ENCODE results near the gene ATP11B.

Gene ATP11B

GRCh38 chr3:182886497-182886896 is 93.2 kb downstream of the ATP11B start:
- TF ChIP-seq YY1 (IDR thresholded peaks at IDR 0.05; ENCODE audit: low read depth) (no peak), REST (IDR thresholded peaks at IDR 0.05; ENCODE audit: low read depth) (no peak), FOXM1 (IDR thresholded peaks at IDR 0.05; ENCODE audit: borderline replicate concordance, low read depth) (no peak), EP300 (IDR thresholded peaks at IDR 0.05; ENCODE audit: borderline replicate concordance) (no peak), TEAD4 (IDR thresholded peaks at IDR 0.05) (no peak), ZBTB7A (IDR thresholded peaks at IDR 0.05; ENCODE audit: low read depth) (no peak), NFIC (IDR thresholded peaks at IDR 0.05) (no peak), CREB1 (IDR thresholded peaks at IDR 0.05; ENCODE audit: low read depth) (no peak), CEBPB (IDR thresholded peaks at IDR 0.05) (no peak), USF1 (IDR thresholded peaks at IDR 0.05) (no peak), RAD21 (IDR thresholded peaks at IDR 0.05; ENCODE audit: low read depth) (no peak), TCF12 (IDR thresholded peaks at IDR 0.05; ENCODE audit: low read depth) (no peak), MAX (IDR thresholded peaks at IDR 0.05) (no peak), EGR1 (IDR thresholded peaks at IDR 0.05) (no peak), TAF1 (IDR thresholded peaks at IDR 0.05; ENCODE audit: low read depth) (no peak)

- TF ChIP-seq RAD21 (IDR thresholded peaks at IDR 0.05; ENCODE audit: low read depth) = no peak
- no peak for TF ChIP-seq EP300 (IDR thresholded peaks at IDR 0.05; ENCODE audit: borderline replicate concordance)
- no peak for TF ChIP-seq ZBTB7A (IDR thresholded peaks at IDR 0.05; ENCODE audit: low read depth)
- TF ChIP-seq MAX (IDR thresholded peaks at IDR 0.05) = no peak
- TF ChIP-seq TAF1 (IDR thresholded peaks at IDR 0.05; ENCODE audit: low read depth) = no peak
- no peak for TF ChIP-seq CREB1 (IDR thresholded peaks at IDR 0.05; ENCODE audit: low read depth)
- TF ChIP-seq NFIC (IDR thresholded peaks at IDR 0.05) = no peak
- TF ChIP-seq CEBPB (IDR thresholded peaks at IDR 0.05) = no peak
- TF ChIP-seq TEAD4 (IDR thresholded peaks at IDR 0.05) = no peak
- no peak for TF ChIP-seq REST (IDR thresholded peaks at IDR 0.05; ENCODE audit: low read depth)
- TF ChIP-seq EGR1 (IDR thresholded peaks at IDR 0.05) = no peak
- no peak for TF ChIP-seq FOXM1 (IDR thresholded peaks at IDR 0.05; ENCODE audit: borderline replicate concordance, low read depth)
- no peak for TF ChIP-seq USF1 (IDR thresholded peaks at IDR 0.05)
- no peak for TF ChIP-seq TCF12 (IDR thresholded peaks at IDR 0.05; ENCODE audit: low read depth)
- TF ChIP-seq YY1 (IDR thresholded peaks at IDR 0.05; ENCODE audit: low read depth) = no peak
Measured at GRCh38 chr3:182889948-182890629, 96.8 kb downstream of the ATP11B start.

- TF ChIP-seq TCF12 (IDR thresholded peaks at IDR 0.05; ENCODE audit: low read depth) (no peak), FOXM1 (IDR thresholded peaks at IDR 0.05; ENCODE audit: borderline replicate concordance, low read depth) (no peak), USF1 (IDR thresholded peaks at IDR 0.05) (no peak), EP300 (IDR thresholded peaks at IDR 0.05; ENCODE audit: borderline replicate concordance) (no peak), NFIC (IDR thresholded peaks at IDR 0.05) (no peak), TEAD4 (IDR thresholded peaks at IDR 0.05) (no peak), EGR1 (IDR thresholded peaks at IDR 0.05) (no peak), REST (IDR thresholded peaks at IDR 0.05; ENCODE audit: low read depth) (no peak), TAF1 (IDR thresholded peaks at IDR 0.05; ENCODE audit: low read depth) (no peak), MAX (IDR thresholded peaks at IDR 0.05) (no peak), ZBTB7A (IDR thresholded peaks at IDR 0.05; ENCODE audit: low read depth) (no peak), RAD21 (IDR thresholded peaks at IDR 0.05; ENCODE audit: low read depth) (no peak), CEBPB (IDR thresholded peaks at IDR 0.05) (no peak), CREB1 (IDR thresholded peaks at IDR 0.05; ENCODE audit: low read depth) (no peak), YY1 (IDR thresholded peaks at IDR 0.05; ENCODE audit: low read depth) (no peak)
Measured at GRCh38 chr3:182891364-182891763, 98.1 kb downstream of the ATP11B start.
